Natural killer cell treated with Interleukin-12 subunit alpha and Interleukin-12 subunit beta and Interleukin-15 and Interleukin-18, amount 100 ng/mL, for 72 hours (primary cell): ENCODE data around the gene LRCOL1. TPM values are rescaled to one million over a fixed set of nuclear protein-coding genes. Genes with fewer than 3 reads are reported as not detected.
"Not testable (repeated sequence)": the region's sequence is repeated elsewhere in the genome, so short reads cannot be mapped to it uniquely, and the experiment has no call there.

Source experiments
- ATAC-seq, 2 donors: fragments of 150-1000 bp; cut with Tn5 transposase in 1 of 2; sonication (Bioruptor Pico), chemical (Tn5 transposase) in 1 of 2; 2 replicates each; pipeline ENCODE4 v1.10.0; 2021
- DNase-seq: peaks from one replicate; pipeline ENCODE4 v3.0.0; 2022; ENCODE audit warnings: low spot score
- H3K27ac Mint-ChIP-seq, 2 donors: 1 replicate in 1 of 2; 2 replicates in 1 of 2; pipeline ENCODE4 v1.8.0; 2022; ENCODE audit warnings: mixed read lengths in 2 of 2, mild to moderate bottlenecking in 1 of 2, moderate library complexity in 1 of 2
- H3K27me3 Mint-ChIP-seq, 2 donors: 1 replicate in 1 of 2; 2 replicates in 1 of 2; pipeline ENCODE4 v1.8.0; 2022; ENCODE audit warnings: mixed read lengths in 2 of 2
- H3K36me3 Mint-ChIP-seq: one replicate; pipeline ENCODE4 v1.8.0; 2022; ENCODE audit warnings: mixed read lengths
- H3K4me1 Mint-ChIP-seq, 2 donors: 1 replicate in 1 of 2; 2 replicates in 1 of 2; pipeline ENCODE4 v1.8.0; 2022; ENCODE audit warnings: low read depth in 2 of 2, mixed read lengths in 2 of 2, mild to moderate bottlenecking in 1 of 2
- H3K4me3 Mint-ChIP-seq: one replicate; pipeline ENCODE4 v1.8.0; 2022; ENCODE audit warnings: mixed read lengths
- H3K9me3 Mint-ChIP-seq: 2 replicates; pipeline ENCODE4 v1.8.0; 2022; ENCODE audit warnings: mixed read lengths
- total RNA-seq, 2 donors: library from RNA; stranded (reverse); gene quantifications; one replicate each; pipeline ENCODE4 v1.2.3, GENCODE V29; 2022

Gene LRCOL1
- total RNA-seq, 2 donors from 2014 or later: not detected

DNA sequence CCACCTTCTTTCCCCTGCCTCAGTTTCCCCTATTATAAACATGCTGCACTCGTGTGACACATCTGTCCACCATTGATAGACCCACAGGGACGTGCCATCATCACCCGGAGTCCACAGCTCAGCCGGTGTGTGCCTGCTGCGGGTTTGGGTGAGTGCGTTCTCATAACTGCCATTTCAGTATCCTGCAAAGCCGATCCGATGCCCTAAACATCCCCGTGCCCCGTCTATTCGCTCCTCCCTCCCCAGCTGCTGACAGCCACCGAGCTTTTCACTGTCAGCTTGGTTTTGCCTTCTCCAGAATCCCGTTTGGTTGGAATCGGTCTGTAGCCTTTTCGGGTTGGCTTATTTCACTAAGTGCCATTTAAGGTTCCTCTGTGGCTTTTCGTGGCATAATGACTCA, 3.9 kb downstream of the LRCOL1 start:
- DNase-seq: no peak
- no peak for ATAC-seq
- no peak overlapping the region for H3K27ac Mint-ChIP-seq
- peaks cover 0 to 6% of the 10 kb centered on the region in 2 donors for H3K4me1 Mint-ChIP-seq
- no peak overlapping the region for H3K4me3 Mint-ChIP-seq
- no peaks in the 10 kb centered on the region for H3K36me3 Mint-ChIP-seq
- H3K9me3 Mint-ChIP-seq: no peaks in the 10 kb centered on the region
- H3K27me3 Mint-ChIP-seq: peaks cover 26 to 33% of the 10 kb centered on the region in 2 donors

DNA sequence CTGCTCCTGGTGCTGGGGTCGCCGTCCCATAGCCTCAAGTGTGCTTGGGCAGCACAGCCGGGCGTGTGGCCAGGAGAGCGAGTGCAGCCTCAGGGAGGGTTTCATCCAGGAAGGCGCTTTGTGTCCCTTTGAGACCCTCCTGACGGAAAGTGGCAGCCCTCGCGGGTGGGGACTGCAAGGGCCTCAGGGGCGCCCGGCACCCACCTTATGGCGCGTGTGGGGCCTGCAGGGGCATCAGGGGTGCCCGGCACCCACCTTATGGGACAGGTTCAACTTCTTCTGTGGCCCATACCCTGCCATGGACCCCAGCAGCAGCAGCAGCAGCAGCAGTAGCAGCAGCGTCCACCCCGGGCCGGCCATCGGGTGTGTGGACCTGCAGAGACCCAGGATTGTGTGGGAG, 4.5 kb downstream of the LRCOL1 start:
- DNase-seq (no peak), ATAC-seq (no peak)
- no peaks in the 10 kb centered on the region for H3K36me3 Mint-ChIP-seq
- no peaks in the 10 kb centered on the region for H3K9me3 Mint-ChIP-seq
- H3K27me3 Mint-ChIP-seq: peaks cover 26 to 35% of the 10 kb centered on the region in 2 donors
- H3K4me1 Mint-ChIP-seq: peaks cover 0 to 10% of the 10 kb centered on the region in 2 donors
- H3K4me3 Mint-ChIP-seq: no peak overlapping the region
- no peak overlapping the region for H3K27ac Mint-ChIP-seq

DNA sequence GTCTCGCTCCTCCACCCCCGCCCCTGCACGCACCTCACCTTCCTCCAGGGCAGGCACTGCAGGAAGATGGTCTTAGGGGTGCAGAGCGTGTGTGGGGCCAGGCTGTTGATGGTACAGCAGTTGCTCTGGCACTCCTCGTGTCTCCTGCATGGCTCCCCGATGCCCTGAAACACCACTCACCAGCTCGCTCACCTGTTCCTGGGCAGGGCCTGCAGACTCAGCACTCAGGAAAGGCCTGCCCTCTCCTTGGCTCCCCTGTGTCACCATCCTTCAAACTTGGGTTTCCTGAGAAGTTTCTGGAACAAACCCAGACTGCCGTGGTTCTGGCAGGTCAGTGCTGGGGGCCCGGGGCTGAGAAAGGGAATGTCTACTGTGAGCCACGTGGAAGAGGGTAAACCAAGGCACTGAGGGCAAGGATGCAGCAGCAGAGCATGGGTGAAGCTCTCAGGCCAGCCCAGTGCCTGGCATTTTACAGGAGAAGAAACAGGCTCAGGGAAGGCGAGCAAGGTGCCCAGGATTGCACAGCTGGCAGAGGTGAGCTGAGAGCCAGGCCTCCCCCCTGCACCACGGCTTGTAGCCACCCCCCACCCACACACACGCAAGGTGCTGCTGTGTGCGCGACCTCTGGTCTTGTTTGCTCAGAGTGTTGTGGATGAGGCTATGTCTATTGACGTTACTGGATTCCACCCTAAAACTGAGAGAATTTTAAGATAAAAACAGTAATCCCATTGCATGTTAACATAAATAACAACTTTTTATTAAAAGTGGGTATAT, 5.5 kb downstream of the LRCOL1 start:
- DNase-seq (no peak), ATAC-seq (no peak)
- Mint-ChIP-seq H3K27ac (no peak overlapping the region), H3K4me1 (peaks cover 5 to 11% of the 10 kb centered on the region in 2 donors), H3K27me3 (peaks cover 26 to 31% of the 10 kb centered on the region in 2 donors), H3K36me3 (no peaks in the 10 kb centered on the region), H3K9me3 (no peaks in the 10 kb centered on the region), H3K4me3 (no peak overlapping the region)

DNA sequence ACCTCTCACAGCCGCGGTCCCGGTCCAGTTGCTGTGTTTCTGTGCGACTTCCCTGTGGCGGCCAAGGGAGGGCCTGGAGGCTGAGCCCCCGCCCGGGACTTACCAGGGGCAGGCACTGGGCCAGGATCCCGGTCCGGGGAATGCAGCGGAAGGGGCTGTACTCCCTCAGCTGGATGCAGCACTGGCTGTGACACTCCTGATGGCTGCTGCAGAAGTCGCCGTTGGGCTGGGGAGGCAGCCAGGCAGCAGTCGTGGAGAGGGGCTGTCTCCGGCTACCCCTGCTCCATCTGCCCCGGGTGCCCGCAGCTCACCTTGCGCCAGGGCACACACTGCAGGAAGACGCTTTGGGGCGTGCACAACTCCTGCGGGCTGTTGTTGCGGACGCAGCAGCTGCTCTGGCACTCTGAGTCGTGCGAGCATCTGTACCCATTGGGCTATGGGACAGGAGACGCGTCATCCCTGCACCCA, 6.2 kb downstream of the LRCOL1 start:
- Mint-ChIP-seq H3K9me3 (no peaks in the 10 kb centered on the region), H3K36me3 (no peaks in the 10 kb centered on the region), H3K4me1 (peaks cover 5 to 11% of the 10 kb centered on the region in 2 donors), H3K27ac (no peak overlapping the region), H3K4me3 (no peak overlapping the region), H3K27me3 (peaks cover 26 to 31% of the 10 kb centered on the region in 2 donors)
- DNase-seq (no peak), ATAC-seq (no peak)

DNA sequence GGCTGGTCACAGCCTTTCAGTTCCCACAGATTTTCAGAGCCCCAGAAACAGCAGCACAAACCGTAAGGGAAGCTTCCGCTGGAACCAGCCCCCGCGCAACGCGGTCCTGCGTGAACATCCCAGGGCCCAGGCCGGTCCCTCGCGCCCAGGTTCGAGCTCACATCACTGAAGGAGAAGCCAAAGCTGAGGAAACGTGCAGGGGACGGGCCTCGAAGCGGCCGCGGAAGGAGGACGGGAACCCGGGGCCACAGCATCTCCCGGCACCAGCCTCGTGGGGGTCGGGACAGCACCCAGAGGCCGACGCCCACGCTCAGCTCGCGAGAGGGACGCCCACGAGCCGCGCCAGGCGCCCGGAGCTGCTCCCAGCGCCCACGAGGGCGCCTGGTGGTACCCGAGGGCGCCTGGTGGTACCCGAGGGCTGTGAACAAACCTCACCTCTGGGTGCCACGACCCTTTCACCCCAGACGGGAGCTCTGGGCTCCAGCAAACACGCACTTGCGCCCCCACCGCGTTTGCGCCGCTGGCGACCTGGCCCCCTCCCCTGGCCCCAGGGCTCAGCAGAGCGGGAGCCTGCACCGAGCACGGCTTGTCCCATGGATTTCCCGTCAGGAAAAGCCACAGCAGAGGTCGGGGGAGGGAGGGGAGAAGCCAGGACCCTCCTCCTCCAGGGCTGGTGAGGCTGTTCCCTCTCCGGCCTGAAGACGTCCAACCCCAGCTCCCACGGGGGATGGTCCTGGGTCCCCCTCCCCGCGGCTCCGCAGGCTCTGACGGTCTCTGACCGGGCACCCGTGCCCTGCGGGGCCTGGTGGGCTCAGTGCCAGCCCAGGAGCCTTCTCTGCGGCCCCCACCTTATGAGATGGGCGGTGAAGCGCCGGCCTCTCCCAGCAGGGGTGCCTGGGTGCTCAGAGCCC, 6.9 kb downstream of the LRCOL1 start:
- H3K36me3 Mint-ChIP-seq: no peaks in the 10 kb centered on the region
- ATAC-seq: peak in 1 of 2 donors; percentile 2
- no peak for DNase-seq
- H3K27ac Mint-ChIP-seq: no peak overlapping the region
- H3K27me3 Mint-ChIP-seq: peaks cover 26 to 34% of the 10 kb centered on the region in 2 donors
- H3K9me3 Mint-ChIP-seq: no peaks in the 10 kb centered on the region
- no peak overlapping the region for H3K4me3 Mint-ChIP-seq
- peaks cover 9 to 15% of the 10 kb centered on the region in 2 donors for H3K4me1 Mint-ChIP-seq

DNA sequence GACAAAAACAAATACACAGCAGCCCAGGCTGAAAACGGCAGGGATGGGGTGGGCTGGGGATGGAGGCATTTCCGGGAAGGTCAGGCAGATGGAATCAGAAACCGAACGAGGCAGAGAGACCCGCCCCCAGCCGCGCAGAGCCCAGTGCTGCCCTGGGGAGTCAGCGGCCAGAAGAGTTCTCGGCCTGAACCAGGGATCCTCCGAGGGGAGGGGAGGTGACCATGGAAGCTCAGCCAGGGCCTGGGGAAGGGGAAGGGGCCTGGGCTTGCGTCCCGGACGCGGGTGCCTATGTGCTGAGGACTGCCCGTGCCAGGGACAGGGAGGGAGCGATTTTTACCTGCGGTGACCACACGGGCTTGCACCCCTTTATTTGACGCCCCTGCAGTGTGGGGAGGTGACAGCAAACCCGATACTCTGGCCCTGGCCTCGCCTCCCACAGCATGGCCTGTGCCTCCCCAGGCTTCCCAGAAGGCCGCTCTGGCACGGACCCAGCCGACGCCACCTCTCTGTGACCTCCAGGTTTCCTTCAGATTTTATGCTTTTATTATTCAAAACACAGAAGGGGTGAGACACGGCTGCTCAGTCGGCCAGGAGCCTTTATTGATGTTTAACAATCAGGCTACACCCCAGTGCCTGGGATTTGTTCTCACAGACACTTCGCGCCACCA, 7.7 kb downstream of the LRCOL1 start:
- no peak overlapping the region for H3K27ac Mint-ChIP-seq
- ATAC-seq: no peak
- DNase-seq: no peak

DNA sequence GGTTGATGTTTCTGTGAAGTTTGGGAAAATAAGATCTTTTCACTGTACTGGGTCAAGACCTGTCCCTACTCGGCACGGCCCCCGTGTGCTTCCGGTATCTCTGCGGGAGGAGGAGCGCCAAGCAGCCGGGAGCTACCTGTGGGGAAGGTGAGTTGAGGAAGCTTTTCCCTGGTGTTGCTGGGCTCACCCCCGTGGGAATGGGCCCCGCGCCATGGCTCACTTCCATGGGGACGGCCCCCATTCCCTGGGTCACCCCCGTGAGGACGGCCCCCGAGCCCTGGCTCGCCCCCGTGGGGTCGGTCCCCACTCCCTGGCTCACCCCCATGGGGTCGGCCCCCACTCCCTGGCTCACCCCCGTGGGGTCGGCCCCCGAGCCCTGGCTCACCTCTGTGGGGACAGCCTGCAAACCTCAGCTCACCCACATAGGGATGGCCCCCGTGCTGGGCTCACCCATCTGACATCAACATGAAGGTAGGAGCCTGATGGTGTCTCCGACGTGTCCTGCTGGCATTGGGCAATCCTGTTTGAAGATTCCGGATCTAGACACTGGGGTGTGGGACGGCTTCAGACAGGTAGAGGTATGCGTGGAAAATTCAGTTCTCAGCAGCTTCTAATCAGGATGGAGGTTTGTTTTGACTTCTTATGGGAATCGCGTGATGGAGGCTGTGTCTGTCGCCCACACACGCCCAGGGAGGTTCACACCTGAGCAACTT, 9.1 kb downstream of the LRCOL1 start:
- H3K27me3 Mint-ChIP-seq: peaks cover 18 to 28% of the 10 kb centered on the region in 2 donors
- peak overlapping the region; percentile 62 for H3K4me3 Mint-ChIP-seq
- H3K4me1 Mint-ChIP-seq: peaks cover 19 to 21% of the 10 kb centered on the region in 2 donors
- H3K9me3 Mint-ChIP-seq: no peaks in the 10 kb centered on the region
- no peak for DNase-seq
- no peak overlapping the region for H3K27ac Mint-ChIP-seq
- ATAC-seq: no peak
- no peaks in the 10 kb centered on the region for H3K36me3 Mint-ChIP-seq

More for the DNA sequence above, 7.7 kb downstream of the LRCOL1 start:
- no peak overlapping the region for H3K4me3 Mint-ChIP-seq
- H3K4me1 Mint-ChIP-seq: peaks cover 12 to 15% of the 10 kb centered on the region in 2 donors
- no peaks in the 10 kb centered on the region for H3K36me3 Mint-ChIP-seq
- H3K9me3 Mint-ChIP-seq: no peaks in the 10 kb centered on the region
- H3K27me3 Mint-ChIP-seq: peaks cover 20 to 29% of the 10 kb centered on the region in 2 donors

DNA sequence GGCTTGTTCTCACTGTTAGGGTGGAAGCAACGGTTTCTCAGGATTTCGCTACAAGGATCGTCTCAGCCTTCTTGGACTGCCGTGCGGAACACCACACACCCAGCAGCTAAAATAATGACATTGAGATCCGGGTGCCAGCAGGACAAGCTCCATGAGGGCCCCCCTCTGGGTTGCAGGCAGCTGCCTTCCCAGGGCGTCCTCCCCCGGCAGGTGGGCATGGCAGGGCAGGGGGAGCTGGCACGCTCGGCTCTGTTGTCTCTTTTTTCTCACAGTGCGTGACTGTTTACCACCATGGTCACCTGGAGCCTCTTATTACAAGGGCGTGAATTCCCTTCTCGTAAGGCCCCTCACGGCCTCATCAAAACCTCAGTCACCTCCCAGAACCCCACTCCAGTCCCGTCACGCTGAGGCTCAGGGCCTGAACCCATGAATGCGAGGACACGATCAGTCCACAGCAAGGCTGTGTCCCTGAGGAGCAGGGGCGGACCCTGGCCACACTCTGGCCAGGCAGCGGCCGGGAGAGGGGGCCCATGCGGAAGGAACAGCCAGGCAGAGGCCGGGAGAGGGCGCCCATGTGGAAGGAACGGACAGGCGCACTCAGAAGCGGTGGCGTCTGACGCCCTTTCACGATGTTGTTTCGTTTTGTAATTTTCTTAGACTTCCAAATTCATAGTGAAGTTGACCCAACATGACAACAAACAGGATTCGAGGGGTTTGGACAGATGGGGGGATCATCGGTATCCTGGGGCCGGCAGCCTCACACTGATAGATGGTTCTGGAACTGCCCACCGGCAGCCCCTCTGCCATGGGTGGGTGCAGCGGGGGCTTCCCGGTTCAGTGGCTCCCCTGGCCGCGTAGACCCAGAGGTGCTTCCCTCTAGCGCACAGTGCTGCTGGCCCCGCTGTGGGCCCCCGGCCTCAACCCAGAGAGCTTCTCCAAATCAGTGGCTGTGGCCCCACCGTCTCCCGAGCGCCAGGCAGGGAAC, 10.0 kb downstream of the LRCOL1 start:
- Mint-ChIP-seq H3K9me3 (no peaks in the 10 kb centered on the region), H3K4me3 (peak overlapping the region; percentile 62), H3K36me3 (no peaks in the 10 kb centered on the region)

DNA sequence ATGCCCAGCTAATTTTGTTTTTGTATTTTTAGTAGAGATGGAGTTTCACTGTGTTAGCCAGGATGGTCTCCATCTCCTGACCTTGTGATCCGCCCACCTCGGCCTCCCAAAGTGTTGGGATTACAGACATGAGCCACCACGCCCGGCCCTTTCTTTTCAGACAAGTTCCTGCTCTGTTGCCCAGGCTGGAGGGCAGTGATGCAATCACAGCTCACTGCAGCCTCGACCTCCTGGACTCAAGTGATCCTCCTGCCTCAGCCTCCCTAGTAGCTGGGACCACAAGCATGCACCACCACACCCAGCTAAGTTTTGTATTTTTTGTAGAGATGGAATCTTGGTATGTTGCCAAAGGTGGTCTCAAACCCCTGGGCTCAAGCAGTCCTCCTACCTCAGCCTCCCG, 10.9 kb downstream of the LRCOL1 start:
- peaks cover 16 to 27% of the 10 kb centered on the region in 2 donors for H3K27me3 Mint-ChIP-seq
- not testable (repeated sequence) for H3K27ac Mint-ChIP-seq, DNase-seq, H3K9me3 Mint-ChIP-seq, ATAC-seq, H3K36me3 Mint-ChIP-seq
- H3K4me3 Mint-ChIP-seq: peak overlapping the region; percentile 62
- H3K4me1 Mint-ChIP-seq: peaks cover 19 to 21% of the 10 kb centered on the region in 2 donors

More for the DNA sequence above, 10.0 kb downstream of the LRCOL1 start:
- Mint-ChIP-seq H3K4me1 (peaks cover 19 to 21% of the 10 kb centered on the region in 2 donors), H3K27me3 (peaks cover 16 to 30% of the 10 kb centered on the region in 2 donors), H3K27ac (no peak overlapping the region)
- no peak for DNase-seq
- ATAC-seq: peak; percentile 56 to 64

DNA sequence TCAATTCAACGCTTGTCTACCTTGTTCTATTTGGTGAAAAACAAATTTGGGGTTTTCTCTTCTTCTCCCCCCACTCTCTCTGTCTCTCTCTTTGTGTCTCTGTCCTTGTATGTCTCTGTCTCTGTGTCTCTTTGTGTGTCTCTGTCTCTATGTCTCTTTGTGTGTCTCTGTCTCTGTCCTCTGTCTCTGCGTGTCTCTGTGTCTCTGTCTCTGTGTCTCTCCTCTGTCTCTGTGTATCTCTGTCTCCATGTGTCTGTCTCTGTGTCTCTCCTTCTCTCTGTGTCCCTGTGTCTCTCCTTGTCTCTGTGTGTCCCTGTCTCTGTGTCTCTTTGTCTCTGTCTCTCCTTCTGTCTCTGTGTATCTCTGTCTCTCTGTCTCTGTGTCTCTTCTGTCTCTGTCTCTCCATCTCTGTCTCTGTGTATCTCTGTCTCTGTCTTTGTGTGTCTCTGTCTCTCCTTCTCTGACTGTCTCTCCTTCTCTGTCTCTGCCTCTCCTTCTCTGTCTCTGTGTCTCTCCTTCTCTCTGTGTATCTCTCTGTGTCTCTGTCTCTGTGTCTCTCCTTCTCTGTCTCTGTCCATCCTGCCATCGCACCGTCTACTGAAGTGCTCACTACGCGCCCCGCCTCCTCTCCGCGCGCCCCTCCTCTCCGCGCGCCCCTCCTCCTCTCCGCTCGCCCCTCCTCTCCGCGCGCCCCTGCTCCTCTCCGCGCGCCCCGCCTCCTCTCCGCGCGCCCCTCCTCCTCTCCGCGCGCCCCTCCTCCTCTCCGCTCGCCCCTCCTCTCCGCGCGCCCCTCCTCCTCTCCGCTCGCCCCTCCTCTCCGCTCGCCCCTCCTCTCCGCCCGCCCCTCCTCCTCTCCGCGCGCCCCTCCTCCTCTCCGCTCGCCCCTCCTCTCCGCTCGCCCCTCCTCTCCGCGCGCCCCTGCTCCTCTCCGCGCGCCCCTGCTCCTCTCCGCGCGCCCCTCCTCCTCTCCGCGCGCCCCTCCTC, 12.8 kb downstream of the LRCOL1 start:
- Mint-ChIP-seq H3K4me3 (peak overlapping the region; percentile 91), H3K9me3 (no peaks in the 10 kb centered on the region), H3K4me1 (peaks cover 19 to 27% of the 10 kb centered on the region in 2 donors), H3K27me3 (peaks cover 11 to 27% of the 10 kb centered on the region in 2 donors), H3K27ac (peak overlapping the region in 1 of 2 donors; percentile 1), H3K36me3 (no peaks in the 10 kb centered on the region)
- no peak for DNase-seq
- peak; percentile 46 to 51 for ATAC-seq

DNA sequence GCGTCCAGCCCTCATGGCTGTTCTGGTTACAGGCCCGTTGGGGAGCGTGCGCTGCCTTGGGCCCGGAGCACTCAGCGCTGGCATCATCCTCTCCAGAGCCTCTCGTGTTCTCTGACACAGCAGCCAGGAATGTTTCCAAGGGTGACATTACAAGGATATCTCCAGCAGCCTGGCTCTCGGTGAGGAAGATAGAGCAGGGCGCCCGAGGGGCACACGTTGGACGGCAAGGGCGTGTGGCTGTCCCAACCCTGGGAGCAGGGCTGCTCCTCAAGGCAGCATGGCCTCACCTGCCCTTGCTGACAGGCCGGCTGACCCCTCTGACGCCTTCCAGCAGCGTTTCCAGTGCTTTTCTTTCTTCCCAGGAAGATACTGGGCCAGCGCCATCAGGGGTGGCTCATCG, 14.4 kb downstream of the LRCOL1 start:
- no peak overlapping the region for H3K4me3 Mint-ChIP-seq
- H3K27ac Mint-ChIP-seq: no peak overlapping the region
- H3K4me1 Mint-ChIP-seq: peaks cover 19 to 25% of the 10 kb centered on the region in 2 donors
- ATAC-seq: no peak
- H3K27me3 Mint-ChIP-seq: peaks cover 11 to 21% of the 10 kb centered on the region in 2 donors
- no peaks in the 10 kb centered on the region for H3K36me3 Mint-ChIP-seq
- no peaks in the 10 kb centered on the region for H3K9me3 Mint-ChIP-seq
- DNase-seq: no peak
